Heart right ventricle (tissue), 16 donors: ENCODE data around the gene ENTPD1. TPM values are rescaled to one million over a fixed set of nuclear protein-coding genes. Genes with fewer than 3 reads are reported as not detected.

ENCODE experiments used
- ATAC-seq, 8 donors: fragments of 200-7000 bp; cut with Tn5 transposase; one replicate each; pipeline ENCODE4 v1.9.1; 2020; ENCODE audit warnings: mild to moderate bottlenecking in 8 of 8, moderate library complexity in 8 of 8, moderate number of reproducible peaks in 1 of 8
- DNase-seq, 2 donors: peaks; one replicate each; pipeline ENCODE4 v3.0.0-alpha.2; 2020
- H3K27ac ChIP-seq, 10 donors: fragments of 200-600 bp; sonication (generic) in 2 of 10; one replicate each; pipeline versions ENCODE4 v1.5.0 to v1.8.0; 2020 to 2022; ENCODE audit warnings: mild to moderate bottlenecking in 3 of 10
- H3K27me3 ChIP-seq, 7 donors: fragments of 200-600 bp; one replicate each; pipeline ENCODE4 v1.8.0; 2021 to 2022; ENCODE audit warnings: mild to moderate bottlenecking in 2 of 7
- H3K36me3 ChIP-seq, 9 donors: fragments of 200-600 bp; sonication (generic) in 1 of 9; one replicate each; pipeline versions ENCODE4 v1.5.0 to v1.8.0; 2020 to 2022; ENCODE audit warnings: mild to moderate bottlenecking in 2 of 9
- H3K4me1 ChIP-seq, 9 donors: fragments of 200-600 bp; sonication (generic) in 1 of 9; one replicate each; pipeline versions ENCODE4 v1.5.0 to v1.8.0; 2020 to 2022; ENCODE audit warnings: mild to moderate bottlenecking in 4 of 9
- H3K4me3 ChIP-seq, 10 donors: fragments of 200-600 bp; sonication (generic) in 2 of 10; one replicate each; pipeline versions ENCODE4 v1.5.0 to v1.8.0; 2020 to 2022; ENCODE audit warnings: mild to moderate bottlenecking in 7 of 10, moderate library complexity in 2 of 10
- H3K9me3 ChIP-seq, 11 donors: fragments of 200-600 bp in 10 of 11; sonication (generic) in 2 of 11; one replicate each; pipeline versions ENCODE4 v1.5.0 to v1.8.0; 2013 to 2022; ENCODE audit warnings: mild to moderate bottlenecking in 2 of 11, control low read depth in 1 of 11, moderate library complexity in 1 of 11
- WGBS, 2 donors: extraction: QIAGEN DNeasy Blood & Tissue Kit; methylation state at CpG; one replicate each; pipeline ENCODE4 v1.1.7; 2013; ENCODE audit warnings: inconsistent platforms in 1 of 2; 5-methylcytosine and 5-hydroxymethylcytosine counted together
- intact Hi-C, 10 donors: fragments of 100-400 bp; cut with DNase I; formaldehyde crosslinking; loops; one replicate each; pipeline versions ENCODE4 v1.11.1 to v1.14.2; 2022
- polyA plus RNA-seq, 2 donors: library from polyadenylated mRNA; stranded (reverse); fragments of 200-250 nt; gene quantifications; one replicate each; pipeline ENCODE4 v1.2.3, GENCODE V29; 2013
- total RNA-seq, 10 donors: library from RNA; stranded (reverse); fragmentation: NEBNext Ultra II Directional in 3 of 10; extraction: Animal tissue kit (Norgen Biotek cat#: 25700) in 3 of 10; gene quantifications; one replicate each; pipeline versions ENCODE4 v1.2.1 to v1.2.4, GENCODE V29; 2021 to 2023
- TF ChIP-seq, protein P1 (sequence below), 9 donors: fragments of 200-600 bp; sonication (generic) in 2 of 9; IDR thresholded peaks; one replicate each; pipeline versions ENCODE4 v1.5.0 to v1.8.0; 2021 to 2022; ENCODE audit warnings: antibody characterized with exemption in 9 of 9, mild to moderate bottlenecking in 5 of 9, moderate library complexity in 1 of 9
- donor health status: Arrhythmogenic right ventricular cardiomyopathy.
- donor health status: ischemic (EF 13 %, LVEDD 7.1; RV severe dilation, severe dysfunction).
- donor health status: healthy with polysubstance abuse.
- donor health status: DM: no; HTN: yes; CAD: no.
- donor health status: DM: no; HTN: no; CAD: no.
- donor health status: ischemic (EF 25% LVEDD 6.9; RV normal size, moderate dysfunction).
- donor health status: ischemic (EF 25% LVEDD 5.7; RV mildly dilated, moderate dysfunction).
- donor health status: healthy.
- donor health status: DM: yes; HTN: yes; CAD: no.
- donor health status: Ischemic cardiomyopathy.
- donor health status: ischemic (EF 35%, LVEDD 5.7; RV mildly dilated, moderate dysfunction).
- donor health status: nonischemic (EF 11% LVEDD 7.7; RV severe dilation, severe dysfunction).
- donor health status: DM: yes; HTN: yes; CAD: no.
- donor health status: PGD.
- donor health status: ischemic (EF 29% LVEDD 5.4; RV normal size, mild dysfunction).
- donor health status: nonischemic (EF 23%, LVEDD 6.1; RV moderate dilation, normal function).

Gene ENTPD1
- total and polyA plus RNA-seq, 12 donors, result 4.2 to 13.0 (median 9.1) TPM

DNA sequence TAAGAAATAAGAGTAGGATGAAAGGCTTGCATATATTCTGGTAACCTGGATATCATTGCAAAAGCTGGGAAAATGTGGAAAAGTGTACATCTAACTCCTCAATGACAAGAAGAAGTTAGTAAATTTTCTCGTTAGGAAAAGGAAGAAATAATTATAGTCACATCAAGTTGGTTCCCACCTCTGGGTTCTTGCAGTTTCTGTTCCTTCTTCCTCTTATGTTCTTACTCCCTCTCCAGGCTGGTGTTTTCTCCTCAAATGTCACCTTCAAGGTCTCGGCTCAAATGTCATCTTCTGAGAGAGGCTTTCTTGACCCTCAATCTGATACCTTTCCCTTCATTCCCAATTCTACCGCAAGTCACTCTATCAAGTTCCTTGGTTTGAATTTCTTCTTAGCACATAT is 64.4 kb downstream of the ENTPD1 start:
- Histone ChIP-seq H3K27me3 (peaks cover 0 to 4% (median 0%) of the 10 kb centered on the region in 7 donors), H3K36me3 (no peaks in the 10 kb centered on the region), H3K4me1 (peaks cover 0 to 49% (median 17%) of the 10 kb centered on the region in 9 donors), H3K4me3 (no peak overlapping the region), H3K9me3 (peaks cover 0 to 7% (median 0%) of the 10 kb centered on the region in 11 donors), H3K27ac (peak overlapping the region in 3 of 10 donors; percentile 7 to 51 (median 46))
- 76% methylated on average over 3 of the region's 3 CpGs for WGBS, 2 donors
- DNase-seq (no peak), ATAC-seq (no peak)
- intact Hi-C loops, result loop anchor here in 1 of 10 donors (5.0 kb wide), 1 partner anchor 53 kb away; no protein-coding TSS in a partner anchor
- TF ChIP-seq, protein P1, sequence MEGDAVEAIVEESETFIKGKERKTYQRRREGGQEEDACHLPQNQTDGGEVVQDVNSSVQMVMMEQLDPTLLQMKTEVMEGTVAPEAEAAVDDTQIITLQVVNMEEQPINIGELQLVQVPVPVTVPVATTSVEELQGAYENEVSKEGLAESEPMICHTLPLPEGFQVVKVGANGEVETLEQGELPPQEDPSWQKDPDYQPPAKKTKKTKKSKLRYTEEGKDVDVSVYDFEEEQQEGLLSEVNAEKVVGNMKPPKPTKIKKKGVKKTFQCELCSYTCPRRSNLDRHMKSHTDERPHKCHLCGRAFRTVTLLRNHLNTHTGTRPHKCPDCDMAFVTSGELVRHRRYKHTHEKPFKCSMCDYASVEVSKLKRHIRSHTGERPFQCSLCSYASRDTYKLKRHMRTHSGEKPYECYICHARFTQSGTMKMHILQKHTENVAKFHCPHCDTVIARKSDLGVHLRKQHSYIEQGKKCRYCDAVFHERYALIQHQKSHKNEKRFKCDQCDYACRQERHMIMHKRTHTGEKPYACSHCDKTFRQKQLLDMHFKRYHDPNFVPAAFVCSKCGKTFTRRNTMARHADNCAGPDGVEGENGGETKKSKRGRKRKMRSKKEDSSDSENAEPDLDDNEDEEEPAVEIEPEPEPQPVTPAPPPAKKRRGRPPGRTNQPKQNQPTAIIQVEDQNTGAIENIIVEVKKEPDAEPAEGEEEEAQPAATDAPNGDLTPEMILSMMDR (IDR thresholded peaks at IDR 0.05), result no peak

DNA sequence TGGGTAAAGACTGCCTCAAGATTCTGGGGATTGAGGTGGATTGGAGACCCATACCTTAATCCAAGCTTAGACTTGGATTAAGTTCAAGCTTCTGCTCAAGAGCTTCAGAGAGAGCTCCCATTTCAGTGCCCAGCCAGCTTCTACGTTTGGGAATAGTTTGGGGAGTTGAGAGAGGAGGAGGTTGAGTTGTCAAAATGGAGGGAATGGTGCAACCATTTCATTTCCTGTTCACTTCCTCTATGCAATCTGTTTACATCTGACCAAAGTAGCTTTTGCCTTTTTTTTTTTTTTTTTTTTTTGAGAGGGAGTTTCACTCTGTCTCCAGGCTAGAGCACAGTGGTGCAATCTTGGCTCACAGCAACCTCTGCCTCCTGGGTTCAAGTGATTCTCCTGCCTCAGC is 65.8 kb downstream of the ENTPD1 start:
- WGBS, 2 donors, result 77 to 83% methylated on average over 1 of the region's 1 CpG
- TF ChIP-seq, protein P1 (IDR thresholded peaks at IDR 0.05), result no peak
- peaks cover 0 to 42% (median 17%) of the 10 kb centered on the region in 9 donors for H3K4me1 ChIP-seq
- peak overlapping the region in 1 of 10 donors; percentile 46 for H3K27ac ChIP-seq
- intact Hi-C loops, result loop anchor here in 1 of 10 donors (5.0 kb wide), 1 partner anchor 54 kb away; no protein-coding TSS in a partner anchor
- peaks cover 0 to 4% (median 0%) of the 10 kb centered on the region in 7 donors for H3K27me3 ChIP-seq
- ATAC-seq, result no peak
- H3K36me3 ChIP-seq, result peaks cover 0 to 7% (median 0%) of the 10 kb centered on the region in 9 donors
- DNase-seq, result no peak
- H3K9me3 ChIP-seq, result peaks cover 0 to under 1% (median 0%) of the 10 kb centered on the region in 11 donors
- H3K4me3 ChIP-seq, result no peak overlapping the region

DNA sequence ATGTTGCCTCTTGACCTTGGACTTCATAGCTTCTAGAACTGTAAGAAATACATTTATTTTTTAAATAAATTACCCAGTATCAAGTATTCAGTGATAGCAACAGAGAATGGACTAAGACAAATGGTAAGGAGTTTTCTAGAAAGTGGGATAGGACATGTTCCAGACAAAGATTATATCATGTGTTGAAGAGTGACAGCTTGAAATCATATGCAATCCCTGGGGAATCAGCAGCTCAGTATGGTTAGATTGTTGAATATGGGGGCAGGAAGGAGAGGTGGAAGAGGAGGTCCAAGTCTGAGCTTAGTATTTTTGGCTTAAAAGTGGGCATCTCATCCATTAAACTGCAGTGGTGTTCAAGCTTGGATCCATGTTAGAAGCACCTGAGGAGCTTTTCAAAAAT is 74.1 kb downstream of the ENTPD1 start:
- Histone ChIP-seq H3K27me3 (no peaks in the 10 kb centered on the region), H3K9me3 (no peaks in the 10 kb centered on the region), H3K36me3 (peaks cover 0 to 7% (median 0%) of the 10 kb centered on the region in 9 donors), H3K4me1 (peaks cover 0 to 20% (median 6%) of the 10 kb centered on the region in 9 donors), H3K4me3 (no peak overlapping the region), H3K27ac (no peak overlapping the region)
- DNase-seq (no peak), ATAC-seq (no peak)
- TF ChIP-seq, protein P1 (IDR thresholded peaks at IDR 0.05), result no peak
- intact Hi-C loops, result no loop called here

DNA sequence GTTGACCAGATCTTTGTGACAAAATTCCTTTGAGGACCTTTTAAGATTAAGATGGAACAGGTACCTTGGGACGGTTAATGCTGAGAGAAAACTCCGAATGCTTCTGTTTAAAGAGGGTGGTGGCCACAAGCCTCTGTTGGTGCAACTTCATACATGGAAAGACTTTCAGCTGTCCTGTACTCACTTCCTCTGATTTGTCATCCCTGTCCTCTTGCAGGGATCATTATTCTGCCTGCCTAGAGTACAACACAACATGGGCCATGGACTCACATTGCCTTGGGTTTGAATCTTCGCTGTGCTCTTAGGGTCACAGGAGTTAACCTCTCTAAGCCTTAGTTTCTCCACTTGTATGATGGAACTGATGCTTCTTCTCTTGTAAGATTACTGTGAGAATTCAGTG is 75.1 kb downstream of the ENTPD1 start:
- WGBS, 2 donors, result 93 to 99% methylated on average over 3 of the region's 3 CpGs

More for the DNA sequence above, 75.1 kb downstream of the ENTPD1 start:
- no peak overlapping the region for H3K4me3 ChIP-seq
- TF ChIP-seq, protein P1 (IDR thresholded peaks at IDR 0.05), result no peak
- ATAC-seq (no peak), DNase-seq (no peak)
- no peaks in the 10 kb centered on the region for H3K9me3 ChIP-seq
- intact Hi-C loops, result no loop called here
- peaks cover 0 to 2% (median 0%) of the 10 kb centered on the region in 9 donors for H3K36me3 ChIP-seq
- peak overlapping the region in 3 of 10 donors; percentile 56 to 74 (median 62) for H3K27ac ChIP-seq
- H3K4me1 ChIP-seq, result peaks cover 0 to 26% (median 6%) of the 10 kb centered on the region in 9 donors
- no peaks in the 10 kb centered on the region for H3K27me3 ChIP-seq
